Epithelial cell of proximal tubule (primary cell): ENCODE data around the gene DGKB. TPM values are rescaled to one million over a fixed set of nuclear protein-coding genes. Genes with fewer than 3 reads are reported as not detected.

Source experiments
- DNase-seq: peaks from one replicate; pipeline ENCODE4 v3.0.0-alpha.2; 2011; ENCODE audit warnings: low read depth
- H3K4me3 ChIP-seq: 2 replicates; pipeline ENCODE4 v1.5.1; 2011; ENCODE audit warnings: low read depth, mild to moderate bottlenecking, low read length
- total RNA-seq: library from RNA; depleted of rRNA; stranded (reverse); fragments of >200 nt; gene quantifications from 2 replicates; pipeline ENCODE4 v1.2.3, GENCODE V29; 2015
- TF ChIP-seq, protein P1 (sequence below): conservative IDR thresholded peaks from 2 replicates; pipeline ENCODE4 v1.5.1; 2012; ENCODE audit warnings: low read depth, mild to moderate bottlenecking, low read length

The DGKB gene
- total RNA-seq, 1 donor from 2014 or later: 0.69 TPM

DNA sequence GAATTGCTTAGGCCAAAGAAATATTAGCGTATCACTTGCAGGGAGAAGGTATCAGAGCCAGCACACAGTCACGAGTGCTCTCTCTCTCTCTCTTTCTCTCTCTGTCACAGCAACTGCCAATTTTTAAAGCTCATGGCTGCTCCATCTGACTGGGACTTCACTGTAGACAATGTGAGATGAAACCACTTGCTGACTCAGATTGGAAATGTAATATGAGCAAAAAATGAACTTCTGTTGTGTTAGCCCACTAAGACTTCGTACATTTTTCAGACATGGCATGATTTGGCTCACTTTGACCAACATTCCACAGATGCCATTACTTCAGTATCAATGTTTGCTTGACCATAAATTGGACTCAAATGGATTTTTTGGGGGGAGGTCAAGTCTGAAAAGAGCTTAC is 68.1 kb downstream of the DGKB start:
- DNase-seq: no peak
- no peak overlapping the region for H3K4me3 ChIP-seq
- TF ChIP-seq, protein P1, sequence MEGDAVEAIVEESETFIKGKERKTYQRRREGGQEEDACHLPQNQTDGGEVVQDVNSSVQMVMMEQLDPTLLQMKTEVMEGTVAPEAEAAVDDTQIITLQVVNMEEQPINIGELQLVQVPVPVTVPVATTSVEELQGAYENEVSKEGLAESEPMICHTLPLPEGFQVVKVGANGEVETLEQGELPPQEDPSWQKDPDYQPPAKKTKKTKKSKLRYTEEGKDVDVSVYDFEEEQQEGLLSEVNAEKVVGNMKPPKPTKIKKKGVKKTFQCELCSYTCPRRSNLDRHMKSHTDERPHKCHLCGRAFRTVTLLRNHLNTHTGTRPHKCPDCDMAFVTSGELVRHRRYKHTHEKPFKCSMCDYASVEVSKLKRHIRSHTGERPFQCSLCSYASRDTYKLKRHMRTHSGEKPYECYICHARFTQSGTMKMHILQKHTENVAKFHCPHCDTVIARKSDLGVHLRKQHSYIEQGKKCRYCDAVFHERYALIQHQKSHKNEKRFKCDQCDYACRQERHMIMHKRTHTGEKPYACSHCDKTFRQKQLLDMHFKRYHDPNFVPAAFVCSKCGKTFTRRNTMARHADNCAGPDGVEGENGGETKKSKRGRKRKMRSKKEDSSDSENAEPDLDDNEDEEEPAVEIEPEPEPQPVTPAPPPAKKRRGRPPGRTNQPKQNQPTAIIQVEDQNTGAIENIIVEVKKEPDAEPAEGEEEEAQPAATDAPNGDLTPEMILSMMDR: no peak

DNA sequence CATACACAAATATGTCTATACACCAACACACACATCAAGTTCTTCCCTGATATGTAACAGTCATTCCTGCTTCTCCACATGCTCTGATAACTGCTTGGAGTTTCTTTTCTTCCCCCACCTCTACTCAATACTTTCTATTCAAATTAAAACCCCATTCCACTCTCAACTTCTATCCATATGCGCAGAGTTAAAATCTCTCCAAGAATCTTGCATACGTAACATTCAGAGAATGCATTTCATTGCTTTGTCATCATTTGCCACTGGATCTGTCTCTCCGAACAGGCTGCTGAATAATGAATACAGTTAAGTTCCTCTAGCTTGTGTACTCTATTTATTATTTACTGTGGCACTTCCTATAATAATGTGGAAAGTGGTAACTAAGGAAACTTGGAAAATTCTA is 68.8 kb downstream of the DGKB start:
- H3K4me3 ChIP-seq: no peak overlapping the region

DNA sequence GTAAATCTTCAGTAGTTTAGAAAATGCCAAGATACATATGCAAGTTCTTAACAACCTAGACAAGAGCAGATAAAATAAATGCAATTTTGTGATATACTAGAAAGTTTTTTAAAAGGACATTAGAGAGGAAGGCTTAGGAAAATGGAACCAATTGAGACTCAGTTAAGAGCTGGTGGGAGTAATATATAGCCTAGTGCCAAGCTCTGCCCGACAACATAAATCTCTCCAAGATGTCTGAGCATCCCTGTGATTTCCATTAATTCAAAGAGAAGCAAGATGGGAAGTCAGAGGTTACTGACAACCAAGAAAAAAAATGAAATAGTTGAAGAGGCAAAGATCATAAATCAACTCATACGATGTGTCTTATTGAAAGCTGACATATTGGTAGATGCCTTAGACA is 74.5 kb downstream of the DGKB start:
- TF ChIP-seq, protein P1: no peak
- no peak for DNase-seq
- no peak overlapping the region for H3K4me3 ChIP-seq

More for the DNA sequence above, 68.8 kb downstream of the DGKB start:
- TF ChIP-seq, protein P1: no peak
- DNase-seq: no peak

DNA sequence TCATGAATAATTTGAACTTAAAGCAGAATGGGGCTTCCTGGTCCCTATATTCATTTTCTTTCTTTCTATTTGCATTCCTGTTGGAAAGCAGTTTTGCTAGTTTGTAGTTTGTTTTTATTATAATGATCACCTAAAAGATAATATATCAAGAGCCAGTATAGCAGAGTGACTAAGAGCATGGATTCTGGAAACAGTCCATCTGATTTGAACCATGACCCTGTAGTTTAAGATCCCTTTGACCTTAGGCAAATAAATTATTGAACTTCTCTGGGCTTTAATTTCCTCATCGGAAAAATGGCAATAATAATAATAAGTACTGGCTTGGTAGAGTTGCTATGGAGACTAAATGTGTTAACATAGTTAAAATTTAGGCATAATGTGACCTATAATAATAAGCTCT is 76.1 kb downstream of the DGKB start:
- DNase-seq: no peak
- no peak overlapping the region for H3K4me3 ChIP-seq
- TF ChIP-seq, protein P1: no peak

DNA sequence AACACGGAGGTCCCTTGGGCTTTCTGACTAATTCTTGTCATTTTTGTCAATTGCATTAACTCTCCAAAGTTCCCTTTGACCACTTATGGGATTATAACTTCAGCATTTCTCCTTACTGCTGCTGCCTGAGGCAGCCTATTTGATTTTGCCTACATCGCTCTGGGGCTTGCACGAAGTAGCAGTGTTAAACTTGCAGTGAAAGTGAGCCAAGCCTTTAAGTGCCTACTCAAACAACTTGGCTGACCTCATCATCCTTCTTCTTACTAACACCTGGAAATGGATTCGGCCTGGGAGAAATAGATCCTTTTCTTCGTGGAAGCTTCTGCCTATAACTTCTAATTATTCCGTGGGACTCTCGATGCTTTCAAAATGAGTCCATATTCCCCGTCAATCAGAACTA is 76.6 kb downstream of the DGKB start:
- H3K4me3 ChIP-seq: no peak overlapping the region
- DNase-seq: no peak
- TF ChIP-seq, protein P1: no peak

DNA sequence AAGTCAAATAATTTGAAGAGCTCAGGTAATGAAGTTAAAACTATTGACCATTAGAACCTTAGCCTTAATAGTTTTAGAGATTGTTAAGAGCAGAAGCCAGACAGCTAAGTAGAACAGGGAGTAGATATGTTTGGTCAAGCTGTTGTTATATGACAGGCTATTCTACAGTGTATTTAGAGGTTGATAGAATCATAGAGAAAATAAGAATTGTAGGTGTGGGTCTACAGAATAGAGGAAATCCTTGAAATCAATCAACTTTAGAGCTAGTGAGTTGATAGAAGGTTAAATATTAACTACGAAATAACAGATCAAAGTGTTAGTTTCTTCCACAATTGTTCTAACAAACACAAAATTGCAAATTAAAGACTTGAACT is 80.1 kb downstream of the DGKB start:
- TF ChIP-seq, protein P1: no peak
- H3K4me3 ChIP-seq: no peak overlapping the region
- no peak for DNase-seq

DNA sequence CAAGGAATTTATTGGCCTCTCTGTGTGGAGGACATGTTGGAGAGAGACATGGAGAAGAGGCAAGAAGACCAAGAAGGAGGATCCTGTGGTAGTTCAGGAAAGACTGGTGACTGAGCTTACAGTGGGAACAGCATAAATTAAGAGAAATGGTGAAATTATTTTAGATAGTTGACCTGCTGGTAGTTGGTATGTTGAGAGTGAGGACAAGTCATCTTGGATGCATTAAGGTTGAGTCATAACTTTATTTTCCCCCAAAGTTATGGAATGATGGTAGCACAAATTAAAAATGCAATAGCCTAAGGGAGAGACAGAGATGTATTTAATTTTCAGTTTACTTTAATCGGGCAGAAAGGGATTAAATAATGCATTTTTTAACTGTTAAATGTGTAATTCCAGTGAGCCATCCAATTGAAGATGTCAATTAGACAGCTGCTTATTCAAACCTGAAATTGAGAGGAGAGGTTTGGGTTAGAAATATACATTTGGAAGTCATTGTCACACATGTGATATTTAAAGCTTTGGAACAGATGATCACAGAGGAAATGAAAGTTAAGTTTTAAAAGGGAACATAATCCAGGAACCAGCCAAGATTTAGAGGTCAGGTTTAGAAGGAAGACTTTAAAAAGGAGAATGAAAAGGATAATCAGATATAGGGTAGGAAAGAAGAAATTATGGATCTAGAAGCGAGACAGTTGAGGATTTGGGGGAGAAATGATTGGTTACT is 80.6 kb downstream of the DGKB start:
- DNase-seq: no peak
- no peak overlapping the region for H3K4me3 ChIP-seq
- TF ChIP-seq, protein P1: no peak
